ENCODE results near the gene AKAP10. TPM values are rescaled to one million over a fixed set of nuclear protein-coding genes. Genes with fewer than 3 reads are reported as not detected.
"Not testable (repeated sequence)": the region's sequence is repeated elsewhere in the genome, so short reads cannot be mapped to it uniquely, and the experiment has no call there.

The AKAP10 gene
- polyA plus RNA-seq, 3 donors: 25.9 to 32.2 (median 32.1) TPM

DNA sequence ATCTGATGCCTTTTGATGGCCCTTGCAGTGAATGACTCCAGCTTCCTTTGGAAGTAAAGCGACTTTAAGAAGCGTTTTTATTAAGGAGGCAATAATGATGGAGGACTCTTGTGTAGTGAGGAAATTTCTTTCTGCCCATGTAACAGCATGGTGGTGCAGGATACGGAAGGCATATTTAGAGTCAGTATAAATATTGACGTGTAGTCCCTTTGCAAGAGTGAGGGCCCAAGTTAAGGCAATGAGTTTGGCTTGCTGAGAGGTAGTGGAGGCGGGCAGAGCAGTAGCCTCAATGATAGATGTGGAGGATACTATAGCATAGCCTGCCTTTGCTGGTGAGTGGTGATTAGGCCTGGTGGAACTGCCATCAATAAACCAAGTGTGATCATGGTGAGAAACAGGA lies 87.6 kb downstream of the AKAP10 start:
- not testable (repeated sequence) for DNase-seq (ENCODE audit: extremely low read depth in 1 of 11, low read depth in 9 of 11, low spot score in 4 of 11)

DNA sequence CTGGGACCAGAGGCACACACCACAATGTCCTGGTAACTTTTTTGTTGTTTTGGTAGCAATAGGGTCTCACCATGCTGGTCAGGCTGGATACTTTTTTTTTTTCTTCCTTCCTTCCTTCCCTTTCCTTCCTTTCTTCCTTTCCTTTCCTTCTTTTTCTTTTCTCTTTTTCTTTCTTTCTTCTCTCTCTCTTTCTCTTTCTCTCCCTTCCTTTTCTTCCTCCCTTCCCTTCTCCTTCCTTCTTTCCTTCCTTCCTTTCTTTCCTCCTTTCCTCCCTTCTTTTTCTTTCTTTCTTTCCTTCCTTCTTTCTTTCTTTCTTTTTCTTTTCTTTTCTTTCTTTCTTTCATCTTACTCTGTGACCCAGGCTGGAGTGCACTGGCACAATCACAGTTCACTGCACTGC lies 91.5 kb downstream of the AKAP10 start:
- no peak for DNase-seq (ENCODE audit: extremely low read depth in 1 of 11, low read depth in 9 of 11, low spot score in 4 of 11)

DNA sequence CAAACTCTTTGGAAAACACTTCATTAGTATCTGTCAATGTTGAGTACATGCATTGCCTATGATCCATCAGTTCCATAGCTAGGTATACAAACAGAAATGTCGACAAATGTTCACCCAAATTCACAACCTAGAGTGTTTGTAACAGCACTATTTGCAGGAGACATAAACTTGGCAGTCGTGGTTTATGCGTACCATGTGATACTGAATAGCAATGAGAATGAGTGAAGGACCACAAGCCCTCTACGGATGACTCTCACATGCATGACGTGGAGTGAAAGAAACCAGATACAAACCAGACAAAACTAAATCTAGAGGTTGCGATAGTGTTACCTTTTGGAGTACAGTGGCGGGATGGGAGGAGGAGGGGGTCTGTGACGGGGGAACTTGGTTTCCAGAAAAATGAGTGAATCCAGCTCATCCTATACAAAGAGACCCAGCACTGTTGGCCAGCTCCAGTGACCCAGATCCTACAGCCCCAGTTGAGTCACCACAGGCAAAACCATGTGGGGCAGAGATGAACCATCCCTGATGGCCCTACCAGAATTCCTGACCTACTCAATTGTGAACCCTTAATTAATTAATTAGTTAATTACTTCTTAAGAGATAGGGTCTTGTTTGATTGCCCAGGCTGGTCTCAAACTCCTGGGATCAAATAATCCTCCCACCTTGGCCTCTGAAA lies 94.0 kb downstream of the AKAP10 start:
- DNase-seq (ENCODE audit: extremely low read depth in 1 of 11, low read depth in 9 of 11, low spot score in 4 of 11): no peak

GRCh38 chr17:19880393-19880792 lies 97.2 kb downstream of the AKAP10 start:
- no peak for DNase-seq (ENCODE audit: extremely low read depth in 1 of 11, low read depth in 9 of 11, low spot score in 4 of 11)

DNA sequence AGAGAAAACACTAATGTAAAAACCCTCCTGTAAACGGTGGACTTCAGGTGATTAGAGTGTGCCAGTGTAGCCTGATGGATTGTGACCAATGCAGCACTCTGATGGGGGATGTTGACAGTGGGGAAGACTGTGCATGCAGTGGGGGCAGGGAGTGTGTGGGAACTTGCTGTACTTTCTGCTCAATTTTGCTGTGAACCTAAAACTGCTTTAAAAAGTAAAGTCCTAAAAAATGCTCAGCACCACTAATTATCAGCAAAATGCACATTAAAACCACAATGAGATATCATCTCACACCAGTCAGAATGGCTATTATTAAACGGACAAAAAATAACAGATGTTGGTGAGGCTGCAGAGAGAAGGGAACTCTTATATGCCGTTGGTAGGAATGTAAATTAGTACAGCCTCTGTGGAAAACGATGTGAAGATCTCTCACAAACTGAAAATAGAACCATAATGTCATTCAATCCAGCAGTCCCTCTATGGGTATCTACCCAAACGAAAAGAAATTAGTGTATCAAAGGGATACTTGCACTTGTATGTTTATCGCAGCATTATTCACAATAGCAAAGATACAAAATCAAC lies 100.2 kb downstream of the AKAP10 start:
- DNase-seq (ENCODE audit: extremely low read depth in 1 of 11, low read depth in 9 of 11, low spot score in 4 of 11): no peak

- no peak for DNase-seq (ENCODE audit: extremely low read depth in 1 of 11, low read depth in 9 of 11, low spot score in 4 of 11)
These were observed 101.0 kb downstream of the AKAP10 start for GRCh38 chr17:19876529-19877161.

GRCh38 chr17:19874256-19874655 lies 103.4 kb downstream of the AKAP10 start:
- DNase-seq (ENCODE audit: extremely low read depth in 1 of 11, low read depth in 9 of 11, low spot score in 4 of 11): no peak

GRCh38 chr17:19873346-19873745 lies 104.3 kb downstream of the AKAP10 start:
- no peak for DNase-seq (ENCODE audit: extremely low read depth in 1 of 11, low read depth in 9 of 11, low spot score in 4 of 11)

DNA sequence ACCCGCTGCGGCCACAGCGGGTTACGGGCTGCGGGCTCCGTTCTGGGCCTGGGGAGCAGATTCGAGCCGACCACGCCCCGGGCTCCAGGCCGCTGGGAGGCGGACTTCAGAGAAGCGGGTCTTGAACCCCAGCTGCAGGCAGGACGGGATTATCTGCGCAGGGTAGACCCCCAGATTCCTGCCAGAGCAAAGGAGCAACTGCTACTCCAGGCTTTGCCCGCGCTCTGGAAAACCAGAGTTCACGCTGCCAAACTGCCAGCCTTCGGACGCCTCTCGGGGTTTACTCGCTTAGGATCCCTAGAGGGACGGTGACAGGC lies 109.6 kb downstream of the AKAP10 start:
- peak in 1 of 11 donors; percentile 5 for DNase-seq (ENCODE audit: extremely low read depth in 1 of 11, low read depth in 9 of 11, low spot score in 4 of 11)

- DNase-seq (ENCODE audit: extremely low read depth in 1 of 11, low read depth in 9 of 11, low spot score in 4 of 11): peak; percentile 53 to 78 (median 65)
These were observed 110.1 kb downstream of the AKAP10 start, which contains the start of gene ULK2 for GRCh38 chr17:19867329-19868078. Gene ULK2, minus strand, starts transcription at chr17:19867936. Its CDS starts 519 bp downstream, at chr17:19867417.

DNA sequence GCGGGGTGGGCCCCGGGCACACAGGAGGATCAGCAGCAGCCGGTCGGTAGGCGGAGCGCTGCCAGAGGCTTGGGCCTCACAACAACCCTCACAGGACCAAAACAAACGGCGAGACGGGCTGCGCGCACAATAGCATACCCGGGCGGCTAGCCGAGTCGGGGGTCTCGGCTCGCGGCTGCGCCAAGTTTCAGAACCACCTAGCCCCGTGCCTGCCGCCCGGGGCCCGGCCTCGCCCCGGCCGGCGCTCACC lies 110.6 kb downstream of the AKAP10 start:
- DNase-seq (ENCODE audit: extremely low read depth in 1 of 11, low read depth in 9 of 11, low spot score in 4 of 11): peak in 9 of 11 donors; percentile 39 to 65 (median 56)

DNA sequence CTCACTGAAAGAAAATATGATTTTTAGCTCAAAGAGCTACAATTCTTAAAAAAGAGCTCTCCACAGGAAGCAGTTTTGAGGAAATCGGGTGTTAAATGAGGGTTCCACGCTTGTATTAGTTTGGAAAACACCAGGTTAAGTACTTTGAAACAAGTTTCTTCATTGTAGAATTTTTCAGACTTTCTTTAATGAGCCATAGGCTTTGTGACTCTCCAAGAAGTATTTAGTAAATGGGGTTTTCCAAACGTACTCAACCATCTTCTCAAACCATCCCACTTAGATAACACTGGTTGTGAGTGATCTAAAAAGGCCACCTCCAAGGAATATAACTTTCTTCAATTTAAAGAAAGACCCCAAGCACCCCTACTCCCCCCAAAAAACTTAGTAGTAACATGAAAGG lies 112.6 kb downstream of the AKAP10 start:
- DNase-seq (ENCODE audit: extremely low read depth in 1 of 11, low read depth in 9 of 11, low spot score in 4 of 11): no peak

DNA sequence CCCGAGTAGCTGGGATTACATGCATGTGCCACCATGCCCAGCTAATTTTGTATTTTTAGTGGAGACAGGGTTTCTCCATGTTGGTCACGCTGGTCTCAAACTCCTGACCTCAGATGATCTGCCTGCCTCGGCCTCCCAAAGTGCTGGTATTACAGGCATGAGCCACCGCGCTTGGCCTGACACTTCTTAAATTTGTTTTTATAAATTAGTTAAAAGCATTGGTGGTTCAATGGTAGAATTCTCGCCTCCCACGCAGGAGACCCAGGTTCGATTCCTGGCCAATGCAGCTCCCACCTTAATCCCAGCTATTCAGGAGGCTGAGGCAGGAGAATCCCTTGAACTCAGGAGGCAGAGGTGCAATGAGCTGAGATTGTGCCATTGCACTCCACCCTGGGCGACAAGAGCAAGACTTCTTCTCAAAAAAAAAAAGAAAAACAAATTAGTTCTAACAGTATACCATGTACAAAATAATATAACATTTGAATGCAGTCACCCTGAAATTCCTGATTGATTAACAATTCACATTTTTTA lies 116.9 kb downstream of the AKAP10 start:
- DNase-seq (ENCODE audit: extremely low read depth in 1 of 11, low read depth in 9 of 11, low spot score in 4 of 11): not testable (repeated sequence)

DNA sequence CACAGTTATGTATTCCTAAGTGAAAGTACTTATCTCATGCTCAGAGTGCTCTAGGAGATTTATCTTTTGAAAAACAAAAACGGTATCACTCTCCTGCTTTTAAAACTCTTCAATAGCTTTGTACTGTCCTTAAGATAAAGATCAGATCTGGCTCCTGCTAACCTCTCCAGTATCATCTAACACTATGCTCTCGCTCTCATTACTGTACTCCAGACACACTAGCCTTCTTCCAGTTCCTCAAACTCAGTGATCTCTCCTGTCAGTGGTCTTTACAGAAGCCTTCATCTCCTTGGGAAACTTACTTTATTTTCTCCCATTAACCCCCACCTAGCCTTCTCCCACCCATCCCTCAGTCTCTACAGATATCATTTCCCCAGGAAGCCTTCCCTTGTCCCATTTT lies 120.0 kb downstream of the AKAP10 start:
- DNase-seq (ENCODE audit: extremely low read depth in 1 of 11, low read depth in 9 of 11, low spot score in 4 of 11): no peak

Other genes with a start within 250 kb of the AKAP10 start
- gene ALDH3A1, start 229.5 kb downstream of the AKAP10 start, polyA plus RNA-seq (ENCODE audit: insufficient read length in 3 of 3): 1 to 10 TPM in 2 of 3 donors, under 1 TPM in 1; 0.92 to 1.7 (median 1.2) TPM
- 10 to 100 TPM; 27.3 to 30.3 (median 27.8) TPM for gene ULK2, start 109.9 kb downstream of the AKAP10 start, polyA plus RNA-seq (ENCODE audit: insufficient read length in 3 of 3)
- gene SPECC1, start 31.5 kb upstream of the AKAP10 start, polyA plus RNA-seq (ENCODE audit: insufficient read length in 3 of 3): 10 to 100 TPM; 13.2 to 18.8 (median 17.0) TPM

Data from renal cortex interstitium (tissue), 11 donors.